ENCODE results near the gene SNPH.

- TF ChIP-seq POLR2A (IDR thresholded peaks at IDR 0.05) (no peak), CTCF (IDR thresholded peaks at IDR 0.05) (no peak)
These were observed 24.0 kb upstream of the SNPH start for GRCh38 chr20:1242099-1242498.

Measured in Peyer's patch (tissue), 4 donors.